OCI-M2 (cell line): ENCODE data around the gene GALNT6.

Experiments
- DNase-seq: peaks from one replicate; lab custom pipeline; 2025; ENCODE audit not compliant: unreplicated experiment; lab: John Stamatoyannopoulos, UW

GALNT6 gene

GRCh38 chr12:51391283-51392123 is at the start of gene GALNT6:
TSS of gene GALNT6 (minus strand) at chr12:51391406. CDS start at chr12:51379781, 11,625 bp downstream.
- no peak for DNase-seq

- no peak for DNase-seq
Observed at GRCh38 chr12:51439330-51439729, 48.1 kb upstream of the GALNT6 start.

DNA sequence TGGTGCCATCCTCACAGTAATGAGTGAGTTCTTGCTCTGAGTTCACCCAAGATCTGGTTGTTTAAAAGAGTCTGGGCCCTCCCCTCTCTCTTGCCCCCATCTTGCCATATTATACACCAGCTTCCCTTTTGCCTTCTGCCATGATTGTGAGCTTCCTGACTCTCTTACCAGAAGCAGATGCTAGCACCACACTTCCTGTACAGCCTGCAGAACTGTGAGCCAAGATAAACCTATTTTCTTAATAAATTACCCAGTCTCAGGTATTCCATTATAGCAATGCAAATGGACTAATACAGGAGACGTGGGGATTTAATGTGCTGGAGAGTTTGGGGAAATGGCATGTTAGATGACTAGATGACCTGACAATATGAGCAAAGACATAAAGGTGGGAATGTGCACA is 46.2 kb upstream of the GALNT6 start:
- no peak for DNase-seq

GRCh38 chr12:51434305-51434704 is 43.1 kb upstream of the GALNT6 start:
- DNase-seq: no peak

GRCh38 chr12:51432921-51433320 is 41.7 kb upstream of the GALNT6 start:
- no peak for DNase-seq

GRCh38 chr12:51430196-51430895 is 39.1 kb upstream of the GALNT6 start:
- DNase-seq: no peak

DNA sequence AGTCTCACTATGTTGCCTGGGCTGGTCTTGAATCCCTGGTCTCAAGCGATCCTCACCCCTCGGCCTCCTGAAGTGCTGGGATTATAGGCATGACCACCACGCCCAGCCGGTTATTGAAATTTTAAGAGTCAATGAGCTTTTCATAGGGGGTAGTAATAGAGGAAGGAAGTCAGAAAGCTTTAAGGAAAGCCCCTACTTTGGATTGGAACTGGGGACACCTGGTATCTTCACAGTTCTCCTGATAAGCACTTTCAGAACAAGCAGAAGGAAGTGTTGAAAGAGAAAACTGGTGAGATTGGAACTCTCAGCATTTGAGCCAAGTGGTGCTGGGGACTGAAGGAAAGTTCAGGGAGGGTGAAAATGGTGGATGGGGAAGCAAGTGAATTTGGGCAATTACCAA is 38.5 kb upstream of the GALNT6 start:
- DNase-seq: no peak

DNA sequence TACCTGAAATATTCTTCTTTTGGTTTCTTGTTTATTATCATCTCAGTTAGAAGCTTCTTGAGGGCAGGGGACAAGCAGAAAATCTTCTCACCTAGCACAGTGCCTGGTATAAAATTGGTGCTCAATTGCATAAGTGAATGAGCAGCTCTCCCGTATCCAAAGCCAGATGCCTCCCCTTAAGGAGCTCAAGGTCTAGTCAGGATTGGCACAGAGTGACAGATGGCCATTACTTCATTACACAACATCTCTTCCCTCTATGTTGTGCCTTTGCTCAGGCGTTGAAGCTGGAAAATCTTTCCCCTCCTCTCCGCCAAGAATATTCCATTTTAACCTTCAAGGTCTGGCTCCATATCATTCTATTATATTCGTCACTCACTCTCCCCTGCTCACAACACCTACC is 37.0 kb upstream of the GALNT6 start:
- no peak for DNase-seq

DNA sequence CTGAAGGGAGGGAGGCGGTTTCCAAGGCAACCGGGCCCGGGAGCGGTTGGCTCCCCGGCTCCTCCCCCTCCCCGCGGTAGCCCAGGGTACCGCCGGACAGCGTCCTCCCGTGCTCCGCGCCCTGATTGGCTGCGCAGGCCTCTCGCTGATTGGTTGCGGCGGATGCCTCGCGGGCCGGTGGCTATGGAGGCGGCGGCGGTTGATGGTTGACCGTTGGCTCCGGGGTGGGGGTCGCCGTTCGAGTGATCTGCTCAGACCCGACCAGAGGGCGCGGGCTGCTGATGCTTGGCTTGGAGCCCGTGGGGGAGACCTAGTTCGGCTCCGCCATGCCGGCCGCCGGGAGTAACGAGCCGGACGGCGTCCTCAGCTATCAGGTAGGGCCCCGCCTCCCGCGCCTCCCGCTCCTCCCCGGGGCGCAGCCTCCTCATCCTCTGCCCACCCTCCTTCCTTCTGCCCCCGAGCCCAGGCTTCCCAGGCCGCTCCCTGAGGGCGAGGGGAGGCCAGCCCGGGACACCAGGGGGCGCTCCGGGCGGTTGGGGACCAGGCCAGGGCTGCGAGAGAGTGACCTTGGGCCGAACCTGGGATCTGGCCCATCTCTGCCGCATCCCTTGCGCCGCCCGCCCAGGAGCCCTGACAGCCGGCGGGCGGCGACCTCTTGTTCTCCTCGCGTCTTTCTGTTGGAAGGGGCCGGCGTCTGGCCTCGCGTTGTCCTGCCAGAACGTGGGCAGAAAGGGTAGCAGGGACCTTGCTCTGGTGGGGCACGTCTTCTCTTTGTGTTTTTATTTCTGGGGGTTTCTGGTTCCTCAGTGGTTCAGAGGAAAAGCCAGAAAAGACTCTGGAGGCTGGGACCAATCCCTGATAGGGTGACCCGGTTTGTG is 33.7 kb upstream of the GALNT6 start, which contains the start of gene SLC4A8:
TSS of gene SLC4A8 (plus strand) at position 170 of the 878 bp plus-strand sequence. CDS start at position 327, 157 bp downstream.
- no peak for DNase-seq

DNA sequence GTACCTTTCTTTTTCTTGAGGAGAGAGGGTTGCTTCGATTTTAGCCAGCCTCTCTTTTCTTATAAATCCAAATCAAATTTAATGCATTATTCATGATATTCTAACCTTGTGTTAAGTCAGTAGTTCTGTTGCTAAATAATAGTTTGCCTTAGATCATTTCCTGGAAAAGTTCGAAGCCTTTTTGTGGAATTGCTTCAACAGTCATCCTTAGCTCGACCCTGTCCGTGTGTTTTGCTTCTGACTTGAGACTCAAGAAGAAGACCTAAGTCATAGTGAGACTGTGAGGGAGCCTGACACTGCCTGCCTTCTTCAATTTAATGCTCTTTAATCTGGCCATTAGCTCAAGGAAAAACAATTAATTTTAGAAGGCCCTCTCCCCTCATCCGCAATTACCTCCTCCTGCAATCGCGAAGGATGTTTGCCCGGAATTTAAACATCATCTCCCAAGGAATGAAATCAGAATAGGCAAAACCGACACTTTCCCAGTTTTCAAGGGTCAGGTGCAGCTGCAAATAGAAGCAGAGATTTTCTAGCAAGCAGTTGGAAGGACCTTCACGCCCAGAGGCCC is 33.0 kb upstream of the GALNT6 start:
- DNase-seq: no peak

DNA sequence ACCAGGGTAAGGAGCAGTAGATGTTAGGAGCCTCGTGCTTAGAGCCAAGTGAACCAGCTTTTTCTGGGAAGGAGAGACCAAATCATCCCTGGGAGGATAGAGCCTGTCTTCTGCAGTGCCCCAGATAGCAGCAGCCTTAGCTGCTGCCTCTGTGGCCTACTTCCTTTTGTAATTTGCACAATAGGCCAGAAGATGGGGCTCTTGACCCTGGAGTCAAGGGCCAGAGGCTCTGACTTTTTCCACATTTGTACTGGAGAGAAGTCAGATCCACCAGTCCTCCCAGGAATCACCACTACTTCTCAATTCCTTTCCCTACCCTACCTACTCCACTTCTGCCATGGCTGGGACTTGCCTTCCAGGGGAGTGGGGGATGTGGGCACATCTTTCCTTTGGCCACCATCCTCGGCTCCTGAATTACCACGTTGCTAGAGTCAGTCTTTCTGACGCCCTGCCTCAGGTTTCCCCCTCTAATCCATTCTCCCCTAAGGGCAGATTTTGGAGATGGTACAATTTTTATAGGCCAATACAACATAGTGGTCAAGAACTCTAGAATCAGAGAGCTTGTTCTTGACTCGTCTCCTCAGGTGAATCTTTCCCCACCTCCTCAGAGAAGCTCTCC is 30.2 kb upstream of the GALNT6 start:
- peak; percentile 13 for DNase-seq

GRCh38 chr12:51419425-51420193 is 28.4 kb upstream of the GALNT6 start:
- DNase-seq: no peak

DNA sequence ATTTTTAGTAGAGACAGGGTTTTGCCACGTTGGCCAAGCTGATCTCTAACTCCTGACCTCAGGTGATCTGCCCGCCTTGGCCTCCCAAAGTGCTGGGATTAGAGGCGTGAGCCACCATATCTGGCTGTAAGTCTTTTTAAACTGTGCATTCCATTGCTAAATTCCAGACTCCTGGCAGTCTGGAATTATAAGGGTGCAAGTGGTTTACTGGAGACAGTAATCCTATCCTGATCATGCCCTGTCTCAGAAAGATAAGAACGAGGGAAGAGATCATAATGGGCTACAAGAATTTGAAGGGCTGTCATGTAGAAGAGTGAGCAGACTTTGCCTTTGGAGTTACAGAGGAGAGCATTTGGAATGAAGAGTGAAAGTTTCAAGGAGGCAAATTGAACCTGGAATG is 26.6 kb upstream of the GALNT6 start:
- no peak for DNase-seq

DNA sequence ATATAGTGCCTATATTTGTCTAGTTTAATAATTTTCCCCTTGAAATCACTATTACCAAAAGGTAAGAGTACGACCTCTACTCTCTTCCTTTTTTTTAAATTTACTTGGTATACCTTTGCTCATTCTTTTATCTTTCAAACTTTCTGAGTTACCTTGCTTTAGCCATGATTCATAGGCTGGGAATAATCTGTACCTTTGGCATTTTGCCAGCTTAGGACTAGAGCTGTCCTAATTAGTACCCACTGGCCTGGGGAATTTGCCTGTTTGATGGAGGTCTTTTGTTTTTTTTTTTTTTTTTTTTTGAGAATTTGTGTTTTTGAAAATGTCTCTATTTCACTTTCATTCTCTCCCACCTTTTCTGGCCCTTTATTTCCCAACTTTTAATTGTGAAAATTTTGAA is 24.7 kb upstream of the GALNT6 start:
- no peak for DNase-seq

DNA sequence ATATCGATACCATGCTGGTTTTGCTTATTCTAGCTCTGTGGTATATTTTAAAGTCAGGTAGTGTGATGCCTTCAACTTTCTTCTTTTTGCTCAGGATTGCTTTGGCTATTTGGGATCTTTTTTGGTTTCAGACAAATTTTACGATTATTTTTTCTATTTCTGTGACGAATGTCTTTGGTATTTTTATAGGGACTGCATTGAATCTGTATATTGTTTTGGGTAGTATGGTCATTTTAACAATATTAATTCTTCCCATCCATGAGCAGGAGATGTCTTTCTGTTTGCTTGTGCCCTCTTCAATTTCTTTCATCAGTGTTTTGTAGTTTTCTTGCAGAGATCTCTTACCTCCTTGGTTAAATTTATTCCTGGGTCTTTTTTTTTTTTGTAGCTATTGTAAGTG is 22.6 kb upstream of the GALNT6 start:
- no peak for DNase-seq

GRCh38 chr12:51413149-51413548 is 21.9 kb upstream of the GALNT6 start:
- no peak for DNase-seq

DNA sequence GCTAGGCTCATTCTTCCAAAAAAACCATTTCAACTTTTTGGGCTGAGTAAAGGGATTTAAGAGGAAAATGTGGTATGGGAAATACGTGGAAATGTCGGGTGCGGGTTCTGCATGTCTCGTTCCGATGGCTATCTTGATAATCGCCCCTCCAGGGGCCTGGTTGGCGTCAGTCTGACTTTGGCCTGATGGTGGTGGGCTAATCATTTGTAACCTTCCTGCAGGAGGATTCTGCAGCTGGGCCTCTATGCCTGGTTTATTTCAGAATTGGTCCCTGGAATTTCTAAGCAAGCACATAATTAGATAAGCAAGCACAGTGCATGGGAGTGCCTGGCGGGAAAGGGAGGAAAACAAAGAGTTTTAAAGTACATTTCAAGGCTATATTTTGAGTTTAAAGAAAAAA is 18.6 kb upstream of the GALNT6 start:
- DNase-seq: no peak

DNA sequence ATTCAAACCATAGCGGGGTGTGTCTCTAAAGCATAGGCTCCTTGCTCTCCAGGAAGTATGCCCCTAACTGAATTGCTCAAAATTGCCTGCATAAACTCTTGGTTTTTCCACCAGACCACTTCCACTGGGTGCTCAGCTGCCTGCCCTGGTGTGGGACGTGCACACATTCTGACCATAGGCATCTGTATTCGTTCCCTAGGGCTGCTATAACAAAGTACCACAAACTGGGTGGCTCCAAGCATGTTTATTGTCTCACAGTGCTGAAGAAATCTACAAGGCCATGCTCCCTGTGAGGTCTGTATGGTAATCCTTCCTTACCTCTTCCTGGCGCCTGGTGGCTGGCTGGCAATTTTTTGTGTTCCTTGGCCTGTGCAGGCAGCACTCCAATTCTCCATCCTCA is 16.4 kb upstream of the GALNT6 start:
- no peak for DNase-seq

GRCh38 chr12:51406859-51407258 is 15.7 kb upstream of the GALNT6 start:
- no peak for DNase-seq

DNA sequence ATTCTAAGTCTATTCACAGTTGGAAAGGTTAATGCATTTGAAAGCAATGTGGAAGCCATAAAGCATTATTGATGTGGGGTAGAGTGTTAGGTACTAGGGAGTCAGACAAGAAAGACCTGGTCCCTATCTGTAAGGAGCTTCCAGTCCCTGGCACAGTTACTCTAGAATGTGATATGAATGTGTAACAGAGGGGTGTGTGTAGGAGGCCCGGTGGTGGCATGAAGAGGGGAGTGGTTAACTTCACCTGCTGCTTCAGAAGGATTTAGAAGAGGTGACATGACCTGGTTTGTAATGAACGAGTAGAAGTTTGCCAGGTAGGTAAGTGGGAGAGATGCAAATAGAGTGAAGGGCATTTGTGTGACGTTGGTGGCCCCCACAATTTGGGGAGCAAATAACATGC is 15.1 kb upstream of the GALNT6 start:
- DNase-seq: no peak
